HS-5 (cell line): ENCODE results near the gene INSYN2A.

Experiments used
- DNase-seq: peaks from one replicate; pipeline ENCODE4 v3.0.0-alpha.2; 2012; ENCODE audit warnings: low read depth

Gene INSYN2A, protein sequence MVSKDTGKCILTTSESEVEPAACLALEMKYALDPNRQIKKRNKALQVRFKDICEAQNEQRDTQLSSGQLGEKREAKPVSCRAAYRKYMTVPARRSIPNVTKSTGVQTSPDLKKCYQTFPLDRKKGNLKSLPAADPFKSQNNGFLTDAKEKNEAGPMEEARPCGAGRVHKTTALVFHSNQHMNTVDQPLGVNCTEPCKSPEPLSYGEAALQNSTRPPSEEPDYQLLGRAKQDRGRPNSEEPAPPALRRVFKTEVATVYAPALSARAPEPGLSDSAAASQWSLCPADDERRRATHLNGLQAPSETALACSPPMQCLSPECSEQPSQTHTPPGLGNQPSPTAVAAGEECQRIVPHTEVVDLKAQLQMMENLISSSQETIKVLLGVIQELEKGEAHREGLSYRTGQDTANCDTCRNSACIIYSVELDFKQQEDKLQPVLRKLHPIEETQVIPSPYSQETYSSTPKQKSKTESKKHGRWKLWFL

DNA sequence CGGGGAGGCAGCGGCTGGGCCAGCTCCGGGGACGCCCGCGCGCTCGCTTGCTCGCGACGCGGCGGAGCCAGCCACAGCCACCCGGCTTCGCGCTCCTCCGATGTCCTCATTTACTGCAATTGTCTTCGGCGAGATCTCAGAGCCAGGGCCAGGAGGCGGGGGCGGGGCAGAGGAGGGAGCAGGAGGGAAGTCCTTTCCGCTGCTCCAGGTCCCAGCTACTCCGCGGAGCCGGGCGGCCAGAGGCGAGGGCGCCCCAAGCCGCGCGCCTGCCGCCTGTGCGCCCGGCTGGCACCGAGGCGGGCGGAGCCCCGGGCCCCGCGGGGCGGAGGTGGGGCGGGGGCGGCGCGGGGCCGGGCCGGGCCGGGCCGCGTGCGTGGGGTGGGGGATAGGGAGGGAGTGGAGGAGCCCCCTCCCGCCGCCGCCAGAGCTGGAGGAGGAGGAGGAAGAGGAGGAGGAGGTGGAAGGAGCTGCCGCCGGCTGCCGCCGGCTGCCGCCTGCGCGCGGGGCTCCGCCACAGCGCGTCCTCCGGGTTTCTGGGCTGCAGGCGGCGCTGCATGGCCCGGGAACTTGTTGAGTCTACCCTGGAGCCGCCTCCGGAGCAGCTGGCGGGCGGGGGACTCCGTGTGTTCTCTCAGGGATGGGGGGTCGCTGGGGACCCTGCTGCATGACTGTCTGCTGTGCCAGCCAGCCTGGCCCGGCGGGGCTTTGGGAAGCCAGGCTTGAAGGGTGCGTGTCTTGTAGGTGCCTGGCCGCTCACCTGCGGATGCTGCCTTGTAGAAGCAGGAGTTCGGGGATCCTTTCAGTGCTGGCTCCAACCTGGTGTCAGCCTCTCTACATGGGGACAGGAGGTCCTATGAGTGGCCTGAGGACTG lies at the start of gene INSYN2A:
TSS of gene INSYN2A (minus strand) at position 310 of the 872 bp plus-strand sequence. CDS start 20,196 bp downstream, outside the sequence.
- peak; percentile 22 for DNase-seq

DNA sequence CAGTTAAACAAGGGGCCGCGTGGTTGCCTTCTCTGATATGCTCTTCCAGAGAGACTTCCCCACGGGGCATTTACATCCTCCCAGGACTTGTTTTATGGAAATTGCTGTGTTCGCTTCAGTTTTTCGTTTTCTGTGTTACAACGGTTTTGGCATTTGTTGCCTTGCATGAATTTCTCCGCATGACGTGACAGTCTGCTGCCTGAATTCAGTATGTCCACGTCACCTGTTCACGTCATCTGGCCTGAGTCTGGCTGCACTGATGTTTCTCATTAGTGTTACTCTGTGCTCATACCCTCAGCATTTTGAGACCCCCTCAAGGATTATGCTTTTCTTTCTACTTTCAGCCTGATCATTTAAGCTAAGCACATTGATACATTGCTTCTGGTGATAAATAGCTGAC lies 49.1 kb upstream of the INSYN2A start:
- no peak for DNase-seq

DNA sequence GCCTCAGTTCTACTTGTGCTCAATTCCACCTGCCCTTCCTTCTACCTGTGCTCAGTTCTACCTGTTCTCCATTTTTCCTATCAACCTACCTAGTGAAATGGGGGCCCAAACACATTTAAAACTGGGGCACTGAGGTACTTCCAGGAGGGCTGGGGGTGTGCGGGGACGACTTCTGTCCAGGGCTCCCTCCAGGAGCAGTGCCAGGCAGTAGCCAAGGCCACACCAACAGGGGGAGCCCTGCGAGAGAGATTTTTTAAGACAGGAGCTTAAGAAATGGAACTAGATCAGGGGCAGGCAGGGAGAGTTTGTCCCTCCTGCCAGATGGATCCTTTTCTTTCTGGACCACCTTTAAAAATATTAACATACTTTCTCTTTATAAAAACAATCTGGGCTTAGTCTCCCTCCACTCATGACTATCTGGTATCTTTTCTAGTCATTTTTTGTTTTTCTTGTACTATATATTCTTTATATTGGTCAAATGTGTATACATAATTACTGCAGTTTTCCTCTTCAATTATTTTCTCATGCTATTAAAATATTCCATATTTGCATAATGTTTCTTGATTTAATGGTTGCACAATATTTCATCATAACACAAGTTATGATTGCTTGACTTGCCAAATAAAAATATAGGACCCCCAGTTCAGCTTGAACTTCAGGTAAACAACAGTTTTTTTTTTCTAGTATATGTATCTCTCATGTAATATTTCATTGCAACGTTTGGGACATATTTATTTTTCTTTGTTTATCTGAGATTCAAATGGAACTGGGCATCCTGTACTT lies 47.3 kb upstream of the INSYN2A start:
- peak; percentile 0 for DNase-seq

DNA sequence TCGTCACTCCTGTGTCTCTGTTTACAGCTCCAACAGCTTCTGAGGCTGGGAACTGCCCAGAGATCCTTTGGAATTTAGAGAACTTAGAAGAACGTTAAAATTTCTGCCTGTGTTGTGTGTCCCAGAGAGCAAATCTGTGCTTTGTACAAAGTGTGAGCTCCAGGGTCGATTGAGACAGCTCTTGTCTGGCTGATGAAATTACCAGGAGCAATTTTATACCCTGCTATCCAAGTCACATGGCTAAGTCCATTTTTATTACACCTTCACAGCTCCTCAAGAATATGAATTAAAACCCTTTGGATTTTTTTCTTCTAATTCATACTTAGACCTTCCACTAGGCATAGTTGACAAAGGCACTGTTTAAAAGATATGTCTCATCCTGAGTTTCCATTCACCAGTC lies 46.5 kb upstream of the INSYN2A start:
- no peak for DNase-seq

DNA sequence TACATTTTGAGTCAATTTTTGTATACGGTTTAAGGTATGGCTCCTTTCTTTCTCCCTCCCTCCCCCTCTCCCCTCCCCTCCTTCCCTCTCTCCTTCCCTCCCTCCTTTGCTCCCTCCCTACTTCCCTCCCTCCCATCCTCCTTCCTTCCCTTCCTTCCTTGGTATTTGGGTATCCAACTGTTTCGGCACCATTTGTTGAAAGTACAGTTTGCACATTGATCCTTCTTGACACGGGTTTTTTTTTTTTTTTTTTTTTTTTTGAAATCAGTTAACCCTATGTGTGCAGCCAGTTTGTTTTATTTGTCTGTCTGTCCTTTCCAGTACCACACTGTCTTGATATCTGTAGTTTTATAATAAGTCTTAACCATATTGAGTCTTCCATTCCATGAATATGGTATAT lies 39.9 kb upstream of the INSYN2A start:
- no peak for DNase-seq

DNA sequence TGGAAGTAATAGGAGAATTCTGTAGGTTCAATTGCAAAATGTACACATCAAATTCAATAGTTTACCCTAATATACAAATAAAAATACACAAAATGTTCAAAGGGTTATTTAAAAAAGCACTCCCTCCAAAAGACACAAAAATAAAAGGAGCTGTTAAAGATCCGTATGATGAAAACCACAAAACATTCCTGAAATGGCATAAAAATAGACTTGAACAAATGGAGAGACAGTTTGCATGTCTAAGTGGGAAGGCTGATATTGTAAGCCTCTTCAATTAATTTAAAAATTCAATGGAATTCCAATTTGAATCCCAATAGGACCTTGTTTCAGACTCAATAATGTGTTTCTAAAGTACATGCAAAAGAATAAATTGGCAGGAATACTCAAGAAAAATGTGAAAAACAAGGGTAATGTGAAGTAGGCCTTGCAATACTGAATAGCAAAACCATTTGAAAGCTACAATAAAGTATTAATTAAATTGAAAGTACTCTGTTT lies 38.0 kb upstream of the INSYN2A start:
- DNase-seq = no peak

DNA sequence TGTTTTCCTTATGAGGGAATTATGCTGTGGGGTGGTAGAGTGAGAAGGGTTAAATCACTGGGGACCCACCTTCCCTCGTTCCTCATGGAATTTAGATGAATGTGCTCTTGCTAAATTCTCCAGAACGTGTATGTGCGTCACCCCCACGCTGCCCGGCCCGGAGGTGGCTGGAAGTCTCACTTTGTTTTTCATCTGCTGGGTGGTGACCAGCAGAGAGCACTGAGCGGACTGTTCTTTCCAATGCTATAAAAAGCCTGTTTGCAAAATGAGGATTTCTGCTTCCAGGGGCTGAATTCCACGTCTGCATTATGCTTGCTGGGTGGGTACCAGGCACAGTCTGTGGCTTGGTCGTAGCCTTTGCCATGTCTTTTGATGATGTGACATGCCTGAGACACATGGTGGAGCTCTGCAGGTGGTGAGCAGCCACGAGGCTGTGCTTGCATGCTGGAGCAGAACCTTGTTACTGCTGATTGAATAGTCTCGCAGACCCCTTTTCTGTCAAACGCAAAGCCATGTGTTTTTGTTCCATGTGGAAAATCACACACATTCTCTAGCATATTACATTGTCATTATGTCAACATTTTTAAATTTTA lies 31.9 kb upstream of the INSYN2A start:
- DNase-seq = no peak

DNA sequence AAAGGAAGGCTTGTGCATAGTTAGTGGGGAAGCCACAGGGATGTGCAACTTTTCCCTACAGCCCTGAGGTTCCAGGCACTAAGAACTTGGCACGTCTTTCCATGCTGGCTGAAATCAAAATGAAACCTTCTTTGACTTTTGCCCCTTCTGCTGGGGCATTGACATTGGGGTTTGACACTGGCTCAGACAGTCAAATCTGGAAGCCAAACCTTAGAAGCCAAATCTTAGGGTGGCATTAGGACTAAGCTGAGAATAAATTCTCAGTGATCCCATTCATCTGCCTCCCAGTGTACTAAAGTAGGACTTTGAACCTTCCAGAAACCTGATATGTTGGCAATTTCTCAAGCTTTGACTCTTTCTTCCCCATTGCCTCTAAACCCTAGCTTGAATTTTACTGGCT lies 31.3 kb upstream of the INSYN2A start:
- no peak for DNase-seq

DNA sequence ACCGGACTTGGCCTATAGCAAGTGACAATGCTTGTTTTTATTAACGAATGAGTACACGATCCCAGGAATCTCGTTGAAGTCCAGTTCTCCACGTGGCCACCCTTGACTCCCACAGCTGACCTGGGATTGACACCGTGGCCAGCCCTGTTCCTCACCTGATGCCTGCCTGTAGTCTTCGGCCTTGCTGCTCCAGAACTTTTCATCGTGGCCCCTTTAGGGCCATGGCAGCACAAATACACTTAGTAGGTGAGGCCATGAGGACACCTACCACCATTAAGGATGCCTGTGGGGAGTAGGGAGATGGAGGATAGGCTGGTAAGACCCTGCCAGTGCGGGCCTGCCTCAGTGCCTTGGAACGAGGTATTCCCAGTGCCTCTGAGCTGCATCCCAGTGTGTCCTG lies 30.6 kb upstream of the INSYN2A start:
- no peak for DNase-seq

DNA sequence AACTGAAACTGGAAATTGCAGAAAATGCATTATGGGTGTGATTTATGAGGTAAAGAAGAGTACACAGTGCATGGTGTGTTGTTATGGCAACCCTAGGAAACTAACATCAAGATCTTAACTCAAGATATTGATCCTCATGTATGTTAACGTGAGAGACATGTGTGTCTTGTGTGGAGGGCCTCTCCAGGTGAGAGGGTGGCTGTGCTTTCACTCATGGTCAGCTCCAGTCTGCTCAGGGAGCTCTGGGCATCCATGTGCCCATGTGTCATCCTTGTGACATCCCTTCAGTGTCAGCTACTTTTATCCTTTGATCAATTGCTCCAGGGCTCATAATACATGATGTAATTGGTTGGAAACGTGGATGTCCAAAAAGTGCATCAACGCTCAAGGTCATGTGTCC lies 24.9 kb upstream of the INSYN2A start:
- no peak for DNase-seq

DNA sequence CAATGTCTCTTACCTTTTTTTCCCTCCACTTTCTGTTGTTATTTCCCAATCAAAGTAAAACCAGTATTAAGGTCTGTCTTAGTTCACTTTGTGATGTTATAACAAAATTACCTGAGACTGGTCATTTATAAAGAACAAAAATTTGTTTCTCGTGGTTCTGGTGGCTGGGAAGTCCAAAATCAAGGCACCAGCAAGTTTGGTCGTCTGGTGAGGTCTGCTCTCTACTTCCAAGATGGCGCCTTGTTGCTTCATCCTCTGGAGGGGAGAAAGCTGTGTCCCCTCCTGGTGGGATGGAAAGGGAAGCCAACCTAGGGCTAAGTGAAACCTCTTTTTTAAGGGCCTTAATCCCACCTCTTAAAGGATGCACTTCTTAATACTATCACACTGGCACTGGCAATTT lies 22.3 kb upstream of the INSYN2A start:
- DNase-seq = no peak

DNA sequence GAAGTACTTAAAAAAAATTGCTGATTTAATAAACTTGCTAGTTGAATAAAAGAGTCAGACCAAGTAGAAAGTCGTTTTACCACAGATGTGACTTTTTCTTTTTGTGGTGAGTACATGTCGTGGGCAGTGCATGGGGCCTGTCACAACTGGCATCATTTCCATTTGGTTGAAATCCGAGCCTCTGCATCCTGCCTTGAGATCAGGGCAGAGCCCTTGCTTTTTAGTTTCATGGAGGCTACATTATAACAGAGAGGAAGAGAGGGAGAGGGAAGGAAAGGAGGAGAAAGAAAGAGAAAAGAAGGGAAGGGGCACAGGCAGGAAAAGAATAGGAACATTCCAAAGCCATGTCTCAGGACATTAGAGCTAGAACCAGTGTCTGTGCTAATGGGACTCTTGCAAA lies 20.4 kb upstream of the INSYN2A start:
- DNase-seq = no peak

DNA sequence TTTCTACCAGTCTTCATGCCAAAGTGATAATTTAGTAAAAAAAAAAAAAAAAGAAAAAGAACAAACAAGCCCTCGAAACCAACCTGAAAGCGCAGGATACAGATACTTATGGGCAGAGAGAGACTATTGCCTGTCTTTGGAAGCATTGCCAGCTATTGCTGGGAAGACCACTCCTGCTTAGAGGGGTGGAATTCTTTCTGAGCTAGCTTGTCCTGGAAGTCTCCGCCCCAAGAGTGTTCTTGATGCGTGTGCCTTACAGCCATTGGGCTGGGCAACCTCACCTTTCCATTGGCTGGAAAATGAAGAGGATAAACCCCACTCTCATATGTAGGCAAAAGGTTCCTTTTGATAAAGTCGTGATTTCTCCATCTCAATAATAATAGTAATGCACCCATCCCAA lies 19.9 kb upstream of the INSYN2A start:
- DNase-seq = no peak

DNA sequence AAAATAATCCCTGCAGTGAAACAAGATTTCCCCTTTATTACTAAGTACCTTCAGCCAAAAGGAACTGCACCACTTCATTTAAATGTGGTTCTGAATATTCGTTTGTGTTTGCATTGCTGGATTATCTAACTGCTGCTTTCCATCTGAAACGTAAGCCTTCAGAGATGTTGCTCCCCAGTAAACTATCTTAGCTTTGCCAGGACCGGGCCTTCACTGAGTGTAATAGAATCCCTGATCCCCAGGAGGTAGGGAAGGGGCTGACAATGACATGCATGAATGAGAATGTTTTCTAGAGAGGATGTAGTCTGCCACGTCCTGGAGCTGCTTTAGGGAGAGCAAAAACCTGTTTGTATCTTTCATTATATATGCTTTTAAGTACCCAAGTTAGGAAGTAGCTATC lies 19.5 kb upstream of the INSYN2A start:
- no peak for DNase-seq

DNA sequence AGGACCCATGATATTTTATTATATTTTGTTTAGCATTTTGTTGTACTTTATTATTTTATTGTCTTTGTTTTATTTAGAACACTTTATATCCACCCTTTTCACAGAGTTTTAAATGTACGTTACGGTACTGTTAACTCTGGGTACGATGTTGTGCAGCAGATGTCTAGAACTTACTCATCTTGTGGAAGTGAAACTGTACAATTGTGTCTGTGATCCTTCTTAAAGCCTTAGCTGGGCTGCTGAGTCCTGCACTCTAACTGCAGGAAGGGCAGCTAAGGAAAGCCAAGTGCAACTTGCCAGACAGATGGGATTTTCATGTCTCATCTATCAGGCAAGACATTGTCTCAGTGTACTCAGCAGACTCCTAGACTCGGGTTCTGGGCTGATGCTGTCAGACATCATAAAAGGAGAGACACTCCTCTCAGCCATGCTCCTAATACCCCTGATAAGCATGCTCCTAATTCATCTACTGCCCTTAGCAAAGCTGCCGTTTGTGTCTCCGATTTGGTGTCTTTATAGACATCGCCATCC lies 14.6 kb upstream of the INSYN2A start:
- no peak for DNase-seq

DNA sequence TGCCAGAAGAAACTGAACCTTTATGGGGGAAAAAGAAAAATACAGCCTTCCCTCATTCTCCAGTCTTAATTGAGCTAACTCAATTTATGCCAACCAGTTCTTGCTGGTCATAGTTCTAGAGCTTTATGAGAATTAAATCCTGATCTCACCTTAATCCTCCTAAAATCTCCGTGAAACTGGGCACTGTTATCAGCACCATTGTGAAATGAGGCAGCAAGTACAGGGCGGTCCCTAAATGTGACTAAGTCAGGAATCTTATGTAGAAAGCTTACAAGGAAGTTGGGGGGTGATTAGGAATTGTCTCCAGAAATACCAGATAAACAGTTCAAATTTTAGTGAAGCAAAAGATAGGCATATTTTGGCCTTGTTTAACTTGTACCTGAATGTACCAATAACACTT lies 10.7 kb upstream of the INSYN2A start:
- no peak for DNase-seq

DNA sequence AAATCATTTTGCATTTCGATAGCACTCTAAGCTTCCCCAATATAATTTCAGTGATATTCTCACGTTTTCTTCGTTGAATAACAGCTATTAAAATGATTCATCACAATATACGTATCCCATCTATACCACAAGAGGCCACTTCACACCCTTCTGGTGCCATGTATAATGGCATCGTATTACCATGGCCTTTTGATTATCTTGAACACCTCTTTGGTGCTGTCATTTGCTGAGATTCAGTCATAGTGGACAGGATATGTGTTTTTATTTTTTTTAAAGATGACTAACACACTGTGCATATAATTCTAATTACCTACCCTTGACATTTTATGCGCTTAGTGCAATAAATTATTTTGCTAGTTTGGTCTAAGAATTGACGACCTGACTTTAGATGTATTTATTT lies 6.7 kb upstream of the INSYN2A start:
- no peak for DNase-seq

DNA sequence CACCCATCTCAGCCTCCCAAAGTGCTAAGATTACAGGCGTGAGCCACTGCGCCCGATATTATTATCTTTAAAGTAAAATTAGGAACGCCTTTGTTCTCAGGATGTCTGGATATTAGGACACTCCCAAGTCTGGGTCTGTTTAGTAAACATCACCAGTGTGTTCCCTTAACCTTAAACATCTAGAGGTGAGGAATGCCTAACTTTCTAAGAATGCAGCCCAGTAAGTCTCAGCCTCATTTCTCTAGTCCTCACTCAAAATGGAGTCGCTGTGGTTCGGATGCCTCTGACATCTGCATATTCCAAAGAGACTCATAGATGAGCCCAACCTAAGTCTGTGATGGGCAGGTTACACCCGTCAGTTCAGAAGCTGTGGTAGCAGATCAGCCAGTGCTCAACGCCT lies 4.3 kb upstream of the INSYN2A start:
- DNase-seq = no peak

DNA sequence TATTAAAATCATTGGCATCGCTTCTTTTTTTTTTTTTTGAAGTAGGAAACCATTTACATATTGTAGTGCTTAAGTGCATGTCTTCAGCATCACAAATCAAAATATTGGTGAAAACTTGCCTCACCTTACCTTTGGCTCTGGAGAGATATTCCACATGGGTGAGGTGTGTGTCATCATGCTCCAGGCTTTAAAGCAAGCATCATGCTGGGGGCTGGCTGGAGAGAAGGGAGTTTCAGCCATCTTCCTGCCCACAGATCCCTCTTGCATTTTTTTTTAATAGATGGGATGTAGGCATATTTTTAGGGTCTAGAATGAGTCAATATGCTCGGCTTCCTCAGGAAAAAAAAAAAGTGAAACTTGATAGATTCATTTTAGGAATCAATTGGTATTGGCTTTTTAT lies 2.3 kb upstream of the INSYN2A start:
- DNase-seq = no peak

DNA sequence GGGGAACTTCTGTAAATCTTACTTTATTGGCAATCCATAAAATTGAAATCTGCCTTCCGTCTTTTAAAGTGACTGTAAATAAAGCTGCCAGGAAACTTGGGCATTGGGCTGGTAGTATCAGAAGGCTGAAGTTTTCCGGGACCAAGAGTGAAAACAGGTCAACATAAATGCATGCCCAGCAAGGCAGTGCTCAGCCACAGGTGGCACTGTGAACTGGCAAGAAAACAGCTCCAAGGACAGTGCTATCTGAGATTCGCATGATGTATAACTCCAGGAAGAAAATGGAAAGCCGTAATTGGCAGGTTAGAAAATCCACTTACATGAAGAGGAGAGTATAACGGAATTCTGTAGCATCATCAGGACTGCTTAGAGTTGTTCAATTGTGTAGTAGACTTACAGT lies 1.9 kb upstream of the INSYN2A start:
- DNase-seq = no peak

DNA sequence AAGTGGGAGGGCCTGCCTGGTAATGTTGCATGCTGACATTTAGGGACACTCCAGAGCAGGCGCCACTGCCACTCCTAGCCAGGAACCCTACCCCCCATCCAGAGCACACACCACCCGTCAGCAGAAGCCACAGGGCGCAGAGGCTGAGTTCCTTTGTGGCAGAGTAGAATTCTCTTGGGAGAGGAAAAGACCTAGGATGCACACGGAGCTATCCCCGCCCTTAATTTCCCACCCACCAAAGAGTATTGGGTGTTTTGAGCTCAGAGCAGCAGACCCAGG lies 702 bp upstream of the INSYN2A start:
- DNase-seq = no peak
